Fibroblast of pulmonary artery (primary cell): Measurements from ENCODE around the gene FGD5.
"Not testable (repeated sequence)": the region's sequence is repeated elsewhere in the genome, so short reads cannot be mapped to it uniquely, and the experiment has no call there.

ENCODE experiments used
- DNase-seq: peaks from one replicate; pipeline ENCODE4 v3.0.0-alpha.2; 2010; ENCODE audit warnings: low read depth
- H3K4me3 ChIP-seq: replicated peaks from 2 replicates; pipeline ENCODE4 v1.5.1; 2011; ENCODE audit warnings: low read depth, mild to moderate bottlenecking, control low read depth, low read length, moderate library complexity
- CTCF ChIP-seq: IDR thresholded peaks from 2 replicates; pipeline ENCODE4 v1.5.1; 2011; ENCODE audit warnings: mild to moderate bottlenecking, control low read depth, low read length, inconsistent platforms; ENCODE audit errors: missing control alignments

FGD5 gene

DNA sequence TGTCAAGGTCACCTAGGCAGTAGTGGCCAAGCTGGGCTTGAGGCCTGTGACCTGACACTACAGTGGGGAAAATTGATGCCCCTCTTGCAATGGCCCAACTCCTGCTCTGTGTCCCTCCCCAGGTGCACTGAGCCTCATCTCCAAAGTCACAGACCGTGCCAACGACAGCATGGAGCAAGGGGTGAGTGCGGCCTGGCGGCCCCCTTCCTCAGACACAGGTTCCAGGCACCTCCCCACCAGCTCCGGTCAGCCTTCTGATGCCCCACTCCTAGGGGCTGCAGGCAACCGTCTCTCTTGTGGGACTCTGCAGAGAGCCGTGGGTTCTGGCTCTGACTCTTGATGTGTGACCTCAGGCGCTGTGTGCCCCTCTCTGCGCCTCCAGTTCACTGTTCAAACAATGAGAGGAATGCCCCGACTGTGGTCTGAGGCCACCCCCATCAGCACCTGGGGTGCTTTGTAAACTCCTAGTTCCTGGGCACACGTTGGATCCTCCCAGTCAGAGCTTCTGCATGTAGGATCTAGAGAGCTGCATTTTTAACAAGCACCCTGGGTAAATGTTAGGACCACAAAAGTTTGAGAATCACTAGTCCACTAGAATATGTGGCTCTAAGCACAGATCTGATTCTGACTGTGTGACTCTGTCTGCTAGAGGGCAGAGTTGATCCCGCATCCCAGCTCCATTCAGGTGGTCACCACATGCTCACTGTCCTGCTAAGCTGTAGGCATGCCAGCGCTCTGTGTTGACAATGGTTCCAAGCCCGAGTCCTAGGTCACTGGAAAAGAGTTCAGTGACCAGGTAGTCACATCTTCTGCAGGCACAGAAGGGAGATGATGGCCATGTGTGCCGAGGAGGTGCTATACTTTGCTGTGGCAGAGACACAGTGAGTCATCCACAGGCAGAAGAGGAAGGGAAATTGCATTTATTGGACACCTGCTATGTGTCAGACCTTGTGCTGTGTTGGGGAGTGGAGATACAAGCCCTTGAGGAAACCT is 82.4 kb downstream of the FGD5 start:
- H3K4me3 ChIP-seq: no peak overlapping the region
- TF ChIP-seq CTCF: no peak
- no peak for DNase-seq

GRCh38 chr3:14902719-14903118 is 84.0 kb downstream of the FGD5 start:
- DNase-seq: no peak
- no peak overlapping the region for H3K4me3 ChIP-seq
- no peak for TF ChIP-seq CTCF

GRCh38 chr3:14903501-14903900 is 84.7 kb downstream of the FGD5 start:
- not testable (repeated sequence) for DNase-seq, H3K4me3 ChIP-seq

DNA sequence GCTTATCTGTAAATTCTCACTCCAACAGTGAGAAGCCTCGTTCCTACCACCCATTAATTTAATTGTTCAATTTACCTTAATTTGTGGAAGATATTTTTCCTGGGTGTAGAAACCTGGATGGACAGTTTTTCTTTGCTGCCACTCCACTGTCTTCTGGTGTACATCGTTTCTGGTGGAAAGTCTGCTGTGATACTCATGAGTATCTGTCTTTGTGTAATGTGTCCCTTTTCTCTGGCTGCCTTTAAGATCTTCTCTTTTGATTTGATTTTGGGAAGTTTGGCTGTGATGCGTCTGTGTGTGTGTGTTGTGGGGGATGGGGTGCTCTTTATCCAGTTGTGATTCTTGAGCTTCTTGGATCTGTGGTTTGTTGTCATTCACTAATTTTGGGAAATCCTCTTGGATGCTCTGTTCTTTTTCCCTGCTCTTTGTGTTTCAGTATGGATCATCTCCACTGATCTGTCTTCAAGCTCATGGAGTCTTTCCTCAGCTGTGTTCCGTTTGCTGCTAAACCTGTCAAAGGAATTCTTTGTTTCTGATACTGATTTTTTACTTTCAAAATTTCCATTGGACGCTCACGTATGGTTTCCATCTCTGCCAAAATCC is 86.4 kb downstream of the FGD5 start:
- no peak overlapping the region for H3K4me3 ChIP-seq
- no peak for TF ChIP-seq CTCF
- DNase-seq: no peak

DNA sequence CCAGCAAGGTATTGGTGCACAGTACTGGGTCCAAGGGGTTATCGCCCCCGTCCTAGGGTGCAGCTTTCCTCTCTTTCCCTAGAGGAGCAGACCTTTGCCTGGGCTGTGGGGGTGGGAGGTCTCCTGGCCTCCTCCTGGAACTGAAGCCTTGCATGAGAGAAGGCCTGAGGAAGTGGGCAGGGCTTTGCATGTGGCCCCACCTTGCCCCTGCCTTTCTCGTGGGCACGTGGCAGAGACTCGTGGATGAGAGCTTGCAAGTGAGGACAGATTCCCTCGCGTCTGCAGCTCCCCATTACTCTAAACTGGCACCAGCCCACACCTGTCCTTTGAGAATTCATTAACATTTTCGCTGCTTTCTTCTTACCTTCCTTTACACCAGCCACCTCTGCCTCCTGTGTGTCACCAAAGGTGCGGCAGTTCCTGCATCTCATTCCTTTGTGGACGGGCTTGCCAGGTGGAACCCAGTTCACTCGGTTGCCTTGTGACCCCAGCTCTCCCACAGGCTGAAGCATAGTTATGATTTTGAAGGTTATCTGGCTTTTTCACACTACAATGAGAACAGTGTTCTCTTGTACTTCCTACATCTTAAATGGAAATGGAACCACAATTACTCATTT is 87.7 kb downstream of the FGD5 start:
- TF ChIP-seq CTCF: no peak
- H3K4me3 ChIP-seq: no peak overlapping the region
- DNase-seq: no peak

GRCh38 chr3:14907043-14907966 is 88.5 kb downstream of the FGD5 start:
- DNase-seq: no peak
- no peak for TF ChIP-seq CTCF
- H3K4me3 ChIP-seq: no peak overlapping the region

DNA sequence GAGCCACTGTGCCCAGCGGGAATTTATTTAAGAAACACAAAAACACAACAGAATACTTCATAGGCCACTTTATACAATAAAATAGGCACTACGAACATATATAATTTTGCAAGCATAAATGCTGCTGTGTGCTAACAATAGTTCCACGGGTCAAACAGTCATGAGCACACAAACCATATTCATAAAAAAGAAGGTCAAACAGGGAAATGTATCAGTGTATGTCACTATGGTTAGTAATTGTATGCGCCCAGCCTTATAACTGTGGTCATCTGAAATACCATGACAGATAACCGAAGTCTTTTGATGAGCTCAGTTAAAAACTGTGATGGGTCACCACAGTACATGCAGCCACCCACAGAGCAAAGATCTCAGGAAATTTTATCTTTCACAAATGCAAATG is 90.5 kb downstream of the FGD5 start:
- TF ChIP-seq CTCF: no peak

More for the DNA sequence above, 90.5 kb downstream of the FGD5 start:
- DNase-seq: no peak
- no peak overlapping the region for H3K4me3 ChIP-seq
